ENCODE results near the gene ZC3H4.
"Not testable (repeated sequence)": the region's sequence is repeated elsewhere in the genome, so short reads cannot be mapped to it uniquely, and the experiment has no call there.

The ZC3H4 gene

DNA sequence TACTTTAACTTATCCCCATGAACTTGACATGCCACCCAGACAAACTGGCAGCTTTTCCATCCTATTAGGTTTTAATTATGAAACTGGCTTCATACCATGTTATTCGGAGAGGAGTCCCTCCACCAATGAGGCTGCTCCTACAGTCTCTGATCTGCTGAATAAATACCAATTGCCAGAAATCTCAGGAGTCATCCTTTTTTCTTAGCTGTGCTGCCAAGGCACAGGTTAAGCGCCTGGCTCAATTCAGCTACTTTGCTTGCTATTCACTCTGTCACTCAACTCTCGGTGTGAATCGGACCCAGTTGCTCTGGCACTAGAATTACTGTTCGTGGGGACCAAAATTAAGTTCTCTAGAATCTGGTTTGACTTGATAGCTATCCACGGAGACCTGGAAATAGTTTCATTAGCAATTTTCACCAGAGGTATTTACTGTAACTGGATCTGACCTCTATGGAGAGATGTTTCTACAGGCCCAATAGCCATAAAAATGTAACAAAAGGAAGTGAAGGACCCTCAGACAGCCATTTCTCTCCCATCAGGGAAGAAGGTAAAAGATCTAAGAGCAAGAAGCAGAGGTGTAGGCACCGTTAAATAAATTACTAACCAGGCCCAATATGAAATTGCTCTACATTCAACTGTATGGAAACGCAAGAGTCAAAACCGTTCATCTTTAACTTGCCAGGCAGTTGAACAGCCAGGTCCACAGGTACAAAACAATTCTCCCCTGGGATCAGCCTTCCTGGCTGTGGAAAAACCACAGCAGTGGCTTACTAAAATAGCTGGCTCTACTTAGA is 5.4 kb downstream of the ZC3H4 start:
- DNase-seq (ENCODE audit: low read depth, low spot score) = no peak

DNA sequence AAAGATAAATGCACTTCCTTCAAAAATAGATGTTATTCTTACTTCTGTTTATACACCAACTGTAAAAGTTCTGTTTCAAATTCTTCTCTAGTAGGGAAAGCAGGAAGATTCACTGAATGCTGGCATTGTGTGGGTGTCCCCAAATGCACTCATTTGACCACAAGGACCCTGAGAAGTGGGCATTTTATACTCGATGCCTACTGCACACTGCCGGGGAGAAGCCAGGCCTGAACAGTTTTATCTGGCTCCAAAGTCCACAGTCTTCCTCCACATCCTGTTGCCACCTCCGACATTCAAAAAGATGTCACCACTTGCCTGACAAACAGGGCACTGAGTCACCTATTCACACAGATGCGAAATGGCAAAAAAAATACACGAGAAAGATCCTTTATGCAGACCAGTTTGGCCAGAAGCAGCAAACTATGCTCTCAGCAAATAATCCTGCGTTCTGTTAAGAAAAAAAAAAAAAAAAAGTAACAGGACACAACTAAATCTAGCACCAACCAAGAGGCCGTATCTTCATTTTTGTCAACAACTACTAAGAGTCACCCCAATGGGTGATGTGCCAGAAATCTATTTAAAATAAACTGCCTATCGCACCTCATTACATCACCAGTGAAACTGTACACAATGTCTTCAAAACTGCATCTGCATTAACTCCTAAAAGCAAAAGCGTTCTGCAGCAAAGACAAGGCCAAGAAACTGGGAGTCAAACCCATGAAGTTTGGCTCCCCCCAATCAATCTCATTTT is 6.2 kb downstream of the ZC3H4 start:
- no peak for DNase-seq (ENCODE audit: low read depth, low spot score)

DNA sequence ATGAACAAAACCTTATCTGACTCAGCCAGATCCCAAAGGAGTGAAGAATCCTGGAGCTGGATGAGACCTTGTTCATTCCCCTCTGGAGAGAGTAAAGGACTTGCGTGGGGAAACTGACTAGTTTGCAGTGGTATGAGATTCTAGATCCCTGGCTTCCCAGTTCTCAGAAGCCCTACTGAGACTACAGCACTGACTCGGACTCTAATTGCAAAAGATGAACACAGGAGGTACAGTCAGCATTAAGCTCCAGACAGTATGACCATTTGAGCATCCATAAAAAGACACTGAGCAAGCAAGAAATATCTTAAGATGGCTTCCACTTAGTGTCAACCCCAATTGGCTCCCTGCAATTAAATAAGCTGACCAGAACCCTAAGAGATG is 6.8 kb downstream of the ZC3H4 start:
- no peak for DNase-seq (ENCODE audit: low read depth, low spot score)

GRCh38 chr19:47105874-47106273 is 7.7 kb downstream of the ZC3H4 start:
- DNase-seq (ENCODE audit: low read depth, low spot score) = no peak

- no peak for DNase-seq (ENCODE audit: low read depth, low spot score)
Observed at GRCh38 chr19:47104680-47105079, 8.9 kb downstream of the ZC3H4 start.

DNA sequence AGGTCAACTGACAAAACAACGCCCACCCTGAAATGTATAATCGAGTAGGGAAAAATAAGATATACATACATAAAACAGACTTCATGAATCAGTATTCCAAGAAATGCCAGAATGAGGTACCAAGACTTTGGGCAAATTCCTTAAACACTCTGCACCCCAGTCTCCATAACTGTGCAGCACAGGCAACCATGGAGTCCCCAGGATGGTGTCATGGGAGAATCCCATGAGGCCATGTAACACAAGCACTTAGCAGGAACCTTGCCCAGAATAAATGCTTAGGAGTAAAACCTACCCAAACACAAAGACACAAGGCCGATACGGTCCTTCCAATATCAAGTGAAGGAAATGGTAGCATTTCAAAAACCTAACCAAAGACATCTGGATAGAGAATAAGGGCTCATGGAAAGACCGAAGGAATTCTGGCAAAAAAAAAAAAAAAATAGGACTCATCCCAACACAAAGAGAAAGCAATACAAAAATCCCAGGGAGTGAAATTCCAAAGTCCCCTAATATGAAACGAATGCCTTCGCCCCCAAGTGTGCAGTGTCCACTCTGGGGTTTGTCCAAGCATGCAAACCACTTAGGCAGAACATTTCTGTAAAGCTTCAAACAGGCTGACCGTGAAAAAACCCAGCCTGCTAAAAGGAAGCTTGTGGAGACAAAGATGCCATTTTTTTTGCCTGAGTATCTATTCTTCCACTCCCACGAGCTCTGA is 11.1 kb downstream of the ZC3H4 start:
- no peak for DNase-seq (ENCODE audit: low read depth, low spot score)

DNA sequence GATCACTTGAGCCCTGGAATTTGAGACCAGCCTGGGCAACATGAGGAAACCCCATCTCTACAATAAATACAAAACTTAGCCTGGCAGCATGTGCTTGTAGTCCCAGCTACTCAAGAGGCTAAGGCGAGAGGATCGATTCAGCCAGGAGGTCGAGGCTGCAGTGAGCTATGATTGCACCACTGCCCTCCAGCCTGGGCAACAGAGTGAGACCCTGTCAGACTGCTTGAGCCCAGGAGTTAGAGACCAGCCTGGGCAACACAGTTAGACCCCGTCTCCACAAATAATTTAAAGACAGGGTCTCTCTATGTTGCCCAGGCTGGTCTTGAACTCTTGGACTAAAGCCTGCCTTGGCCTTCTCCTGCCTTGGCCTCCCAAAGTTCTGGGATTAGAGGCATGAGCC is 12.5 kb downstream of the ZC3H4 start:
- not testable (repeated sequence) for DNase-seq (ENCODE audit: low read depth, low spot score)

- DNase-seq (ENCODE audit: low read depth, low spot score) = no peak
Observed at GRCh38 chr19:47100290-47100689, 13.3 kb downstream of the ZC3H4 start.

DNA sequence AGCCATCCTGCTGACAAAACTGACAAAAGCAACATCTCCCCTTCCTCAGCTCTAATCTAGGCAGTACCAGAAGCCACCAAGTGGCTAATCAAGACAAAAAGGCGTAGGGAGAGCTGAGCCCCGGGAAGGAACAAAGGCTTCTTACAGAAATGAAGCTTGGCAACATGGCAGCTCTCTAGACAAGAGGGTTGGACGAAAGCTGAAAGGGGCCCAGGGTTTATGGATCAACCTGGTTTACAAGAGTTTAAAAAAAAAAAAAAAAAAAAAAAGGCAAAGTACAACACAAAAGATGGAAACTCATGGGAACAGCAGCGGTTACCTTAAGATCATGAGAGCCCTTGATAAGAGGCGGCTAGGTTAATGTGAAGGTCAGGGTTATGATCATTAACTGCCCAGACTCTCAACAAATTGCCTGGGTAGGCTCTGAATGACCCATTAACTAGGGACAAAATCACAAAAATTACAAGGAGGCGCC is 14.0 kb downstream of the ZC3H4 start:
- no peak for DNase-seq (ENCODE audit: low read depth, low spot score)

DNA sequence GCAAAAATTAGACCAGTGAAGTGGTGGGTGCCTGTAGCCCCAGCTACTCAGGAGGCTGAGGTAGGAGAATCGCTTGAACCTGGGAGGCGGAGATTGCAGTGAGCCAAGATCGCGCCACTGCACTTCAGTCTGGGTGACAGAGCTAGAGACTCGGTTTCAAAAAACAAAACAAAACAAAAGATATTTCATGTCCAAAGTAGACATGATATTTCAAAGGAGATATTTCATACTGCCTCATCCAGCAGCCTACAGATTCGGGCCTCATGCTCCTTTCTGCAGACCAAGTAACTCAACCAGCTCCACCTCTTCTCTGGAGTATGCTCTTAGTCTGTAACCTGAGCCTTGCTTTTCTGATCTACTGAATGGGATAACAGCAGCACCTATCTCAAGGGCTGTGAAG is 15.0 kb downstream of the ZC3H4 start:
- no peak for DNase-seq (ENCODE audit: low read depth, low spot score)

- DNase-seq (ENCODE audit: low read depth, low spot score) = no peak
Observed at GRCh38 chr19:47097396-47098201, 16.0 kb downstream of the ZC3H4 start.

DNA sequence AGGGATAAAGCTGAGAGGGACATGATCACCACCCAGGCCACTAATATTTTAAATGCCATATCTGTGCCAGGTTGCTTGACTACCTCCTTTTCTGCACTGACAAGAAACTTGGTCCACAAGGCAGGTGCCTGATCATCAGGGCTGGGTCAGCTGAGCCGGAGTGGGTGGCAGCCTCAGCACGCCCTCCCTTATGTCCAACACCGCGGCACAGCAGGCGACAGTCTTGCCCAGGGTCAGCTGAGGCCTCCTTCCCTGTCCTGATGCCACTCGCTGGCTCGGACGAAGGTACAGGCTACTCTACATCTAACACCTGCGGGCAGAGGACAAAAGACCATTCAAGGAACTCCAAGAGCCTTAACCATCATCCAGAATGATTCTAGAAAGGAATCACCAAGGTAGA is 16.9 kb downstream of the ZC3H4 start:
- no peak for DNase-seq (ENCODE audit: low read depth, low spot score)

GRCh38 chr19:47096100-47096704 is 17.4 kb downstream of the ZC3H4 start:
- no peak for DNase-seq (ENCODE audit: low read depth, low spot score)

GRCh38 chr19:47095476-47096099 is 18.0 kb downstream of the ZC3H4 start:
- no peak for DNase-seq (ENCODE audit: low read depth, low spot score)

GRCh38 chr19:47094557-47095475 is 18.8 kb downstream of the ZC3H4 start:
- DNase-seq (ENCODE audit: low read depth, low spot score) = no peak

- DNase-seq (ENCODE audit: low read depth, low spot score) = no peak
Observed at GRCh38 chr19:47093841-47094240, 19.7 kb downstream of the ZC3H4 start.

GRCh38 chr19:47093254-47093653 is 20.3 kb downstream of the ZC3H4 start:
- no peak for DNase-seq (ENCODE audit: low read depth, low spot score)

GRCh38 chr19:47089767-47090350 is 23.7 kb downstream of the ZC3H4 start:
- no peak for DNase-seq (ENCODE audit: low read depth, low spot score)

DNA sequence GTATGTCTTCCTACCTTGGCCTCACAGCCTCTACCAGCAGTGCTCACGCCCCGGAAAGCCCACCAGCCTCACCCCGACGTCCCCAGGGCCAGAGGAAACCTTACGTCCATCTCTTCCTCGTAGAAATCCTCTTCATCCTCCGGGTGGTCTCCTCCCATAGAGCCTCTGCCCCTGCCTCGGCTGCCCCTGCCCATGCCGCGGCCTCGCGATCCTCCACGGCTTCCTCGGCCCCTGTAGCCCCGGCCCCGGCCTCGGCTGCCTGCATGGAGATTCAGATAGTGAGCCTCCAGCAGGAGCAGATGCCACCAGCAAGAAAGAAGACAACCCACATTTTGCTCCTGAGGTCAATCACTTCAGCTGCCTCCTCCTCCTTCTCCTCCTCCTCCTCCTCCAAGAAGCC is 27.3 kb downstream of the ZC3H4 start:
- DNase-seq (ENCODE audit: low read depth, low spot score) = no peak
